Mucosa of descending colon (tissue), 3 donors: ENCODE measurements around the gene SUSD3. TPM values are rescaled to one million over a fixed set of nuclear protein-coding genes. Genes with fewer than 3 reads are reported as not detected.

Source experiments
- ATAC-seq: fragments of 200-7000 bp; cut with Tn5 transposase; one replicate; pipeline ENCODE4 v1.9.1; 2020; ENCODE audit warnings: mild to moderate bottlenecking, moderate library complexity
- DNase-seq, 3 donors: peaks; one replicate each; pipeline ENCODE4 v3.0.0-alpha.2; 2020
- H3K36me3 ChIP-seq: fragments of 200-600 bp; one replicate; pipeline ENCODE4 v1.8.0; 2021; ENCODE audit warnings: low read depth, mild to moderate bottlenecking
- H3K4me1 ChIP-seq: fragments of 200-600 bp; one replicate; pipeline ENCODE4 v1.8.0; 2021; ENCODE audit warnings: low read depth, mild to moderate bottlenecking
- H3K4me3 ChIP-seq: fragments of 200-600 bp; one replicate; pipeline ENCODE4 v1.8.0; 2021; ENCODE audit warnings: mild to moderate bottlenecking
- H3K9me3 ChIP-seq: fragments of 200-600 bp; one replicate; pipeline ENCODE4 v1.8.0; 2021; ENCODE audit warnings: mild to moderate bottlenecking
- CTCF ChIP-seq: fragments of 200-600 bp; IDR thresholded peaks from one replicate; pipeline ENCODE4 v1.8.0; 2022; ENCODE audit warnings: antibody characterized with exemption, mild to moderate bottlenecking
- intact Hi-C, 2 donors: fragments of 100-400 bp; cut with DNase I in 1 of 2; cut with micrococcal nuclease in 1 of 2; formaldehyde crosslinking; loops; one replicate each; pipeline versions ENCODE4 v1.11.0 to v1.11.1; 2022; cut with DNase I, micrococcal nuclease
- total RNA-seq, 3 donors: library from RNA; stranded (reverse); fragmentation: NEBNext Ultra II Directional in 2 of 3; extraction: Animal tissue kit (Norgen Biotek cat#: 25700) in 2 of 3; gene quantifications; one replicate each; pipeline versions ENCODE4 v1.2.1 to v1.2.4, GENCODE V29; 2021 to 2023
- donor health status: DM: no; HTN: no; CAD: no; lungs with moderate emphysema.
- donor health status: DM: no; HTN: no; CAD: no.
- donor health status: DM: no; HTN: yes; CAD: no.

SUSD3 gene
- total RNA-seq, 3 donors from 2014 or later, result 1.2 to 2.5 (median 1.8) TPM

- peak; percentile 32 for ATAC-seq
- intact Hi-C loops, result no loop called here
- DNase-seq, result peak in 1 of 3 donors; percentile 40
- H3K36me3 ChIP-seq, result no peaks in the 10 kb centered on the region
- no peak for TF ChIP-seq CTCF
- H3K4me1 ChIP-seq, result no peaks in the 10 kb centered on the region
- H3K4me3 ChIP-seq, result no peak overlapping the region
- H3K9me3 ChIP-seq, result no peaks in the 10 kb centered on the region
Measured at GRCh38 chr9:93020771-93021670, 37.5 kb upstream of the SUSD3 start.

- H3K36me3 ChIP-seq, result no peaks in the 10 kb centered on the region
- no peak for TF ChIP-seq CTCF
- ATAC-seq, result no peak
- no peaks in the 10 kb centered on the region for H3K4me1 ChIP-seq
- H3K4me3 ChIP-seq, result no peak overlapping the region
- no peaks in the 10 kb centered on the region for H3K9me3 ChIP-seq
- intact Hi-C loops, result no loop called here
- peak in 1 of 3 donors; percentile 28 for DNase-seq
Measured at GRCh38 chr9:93022066-93022465, 36.4 kb upstream of the SUSD3 start.

- no peaks in the 10 kb centered on the region for H3K36me3 ChIP-seq
- intact Hi-C loops, result no loop called here
Measured at GRCh38 chr9:93022721-93023520, 35.6 kb upstream of the SUSD3 start.

GRCh38 chr9:93023521-93023815, 35.0 kb upstream of the SUSD3 start:
- no peak for TF ChIP-seq CTCF
- ATAC-seq (no peak), DNase-seq (peak in 1 of 3 donors; percentile 22)
- Histone ChIP-seq H3K9me3 (no peaks in the 10 kb centered on the region), H3K4me1 (no peaks in the 10 kb centered on the region), H3K36me3 (no peaks in the 10 kb centered on the region), H3K4me3 (no peak overlapping the region)
- intact Hi-C loops, result no loop called here

More at GRCh38 chr9:93022721-93023520, 35.6 kb upstream of the SUSD3 start:
- DNase-seq (peak in 1 of 3 donors; percentile 36), ATAC-seq (no peak)
- no peak for TF ChIP-seq CTCF
- no peak overlapping the region for H3K4me3 ChIP-seq
- no peaks in the 10 kb centered on the region for H3K9me3 ChIP-seq
- no peaks in the 10 kb centered on the region for H3K4me1 ChIP-seq

- Histone ChIP-seq H3K4me3 (no peak overlapping the region), H3K36me3 (no peaks in the 10 kb centered on the region), H3K9me3 (no peaks in the 10 kb centered on the region), H3K4me1 (no peaks in the 10 kb centered on the region)
- DNase-seq, result no peak
- intact Hi-C loops, result no loop called here
- no peak for TF ChIP-seq CTCF
- no peak for ATAC-seq
Measured at GRCh38 chr9:93024646-93024910, 33.9 kb upstream of the SUSD3 start.
